Fibroblast of skin of back (primary cell): ENCODE data around the gene LRRC1.

ENCODE experiments used
- DNase-seq: peaks from one replicate; pipeline ENCODE4 v3.0.0-alpha.2; 2013

LRRC1 gene

GRCh38 chr6:53929041-53929820, 134.4 kb downstream of the LRRC1 start:
- no peak for DNase-seq

GRCh38 chr6:53929821-53930120, 135.0 kb downstream of the LRRC1 start:
- no peak for DNase-seq

GRCh38 chr6:53930330-53930729, 135.5 kb downstream of the LRRC1 start:
- DNase-seq, result no peak

- DNase-seq, result no peak
These were observed 136.3 kb downstream of the LRRC1 start for GRCh38 chr6:53931086-53931485.

- no peak for DNase-seq
These were observed 137.7 kb downstream of the LRRC1 start for GRCh38 chr6:53932516-53932915.

- DNase-seq, result no peak
These were observed 139.2 kb downstream of the LRRC1 start for GRCh38 chr6:53934023-53934422.

GRCh38 chr6:53937461-53937860, 142.7 kb downstream of the LRRC1 start:
- DNase-seq, result no peak

GRCh38 chr6:53938810-53939209, 144.0 kb downstream of the LRRC1 start:
- DNase-seq, result peak; percentile 43

GRCh38 chr6:53939830-53940229, 145.0 kb downstream of the LRRC1 start:
- DNase-seq, result no peak

GRCh38 chr6:53943395-53943794, 148.6 kb downstream of the LRRC1 start:
- no peak for DNase-seq

GRCh38 chr6:53944091-53944490, 149.3 kb downstream of the LRRC1 start:
- DNase-seq, result no peak

GRCh38 chr6:53944543-53944942, 149.7 kb downstream of the LRRC1 start:
- DNase-seq, result no peak

GRCh38 chr6:53945765-53946407, 151.1 kb downstream of the LRRC1 start:
- no peak for DNase-seq

- no peak for DNase-seq
These were observed 153.0 kb downstream of the LRRC1 start for GRCh38 chr6:53947780-53948179.

- DNase-seq, result no peak
These were observed 156.6 kb downstream of the LRRC1 start for GRCh38 chr6:53951383-53951782.

- peak; percentile 54 for DNase-seq
These were observed 161.4 kb downstream of the LRRC1 start for GRCh38 chr6:53956068-53956711.

GRCh38 chr6:53956804-53957203, 162.0 kb downstream of the LRRC1 start:
- no peak for DNase-seq

GRCh38 chr6:53959717-53960116, 164.9 kb downstream of the LRRC1 start:
- DNase-seq, result peak; percentile 24

- DNase-seq, result peak; percentile 30
These were observed 165.5 kb downstream of the LRRC1 start for GRCh38 chr6:53960311-53960710.

- DNase-seq, result peak; percentile 71
These were observed 167.0 kb downstream of the LRRC1 start for GRCh38 chr6:53961679-53962370.

- no peak for DNase-seq
These were observed 167.8 kb downstream of the LRRC1 start for GRCh38 chr6:53962646-53963045.

GRCh38 chr6:53967415-53967814, 172.6 kb downstream of the LRRC1 start:
- DNase-seq, result no peak
